NCI-H1105 treated with DMSO at 0.1 percent for 48 hours (cell line): Measurements from ENCODE around the gene PDSS2.
A peak's percentile ranks its signal among the peaks of the same experiment; 100 is the strongest.
"Not testable (repeated sequence)": the region's sequence is repeated elsewhere in the genome, so short reads cannot be mapped to it uniquely, and the experiment has no call there.

ENCODE experiments used
- DNase-seq: peaks from one replicate; lab custom pipeline; 2025; lab: John Stamatoyannopoulos, UW

The PDSS2 gene, protein sequence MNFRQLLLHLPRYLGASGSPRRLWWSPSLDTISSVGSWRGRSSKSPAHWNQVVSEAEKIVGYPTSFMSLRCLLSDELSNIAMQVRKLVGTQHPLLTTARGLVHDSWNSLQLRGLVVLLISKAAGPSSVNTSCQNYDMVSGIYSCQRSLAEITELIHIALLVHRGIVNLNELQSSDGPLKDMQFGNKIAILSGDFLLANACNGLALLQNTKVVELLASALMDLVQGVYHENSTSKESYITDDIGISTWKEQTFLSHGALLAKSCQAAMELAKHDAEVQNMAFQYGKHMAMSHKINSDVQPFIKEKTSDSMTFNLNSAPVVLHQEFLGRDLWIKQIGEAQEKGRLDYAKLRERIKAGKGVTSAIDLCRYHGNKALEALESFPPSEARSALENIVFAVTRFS

DNA sequence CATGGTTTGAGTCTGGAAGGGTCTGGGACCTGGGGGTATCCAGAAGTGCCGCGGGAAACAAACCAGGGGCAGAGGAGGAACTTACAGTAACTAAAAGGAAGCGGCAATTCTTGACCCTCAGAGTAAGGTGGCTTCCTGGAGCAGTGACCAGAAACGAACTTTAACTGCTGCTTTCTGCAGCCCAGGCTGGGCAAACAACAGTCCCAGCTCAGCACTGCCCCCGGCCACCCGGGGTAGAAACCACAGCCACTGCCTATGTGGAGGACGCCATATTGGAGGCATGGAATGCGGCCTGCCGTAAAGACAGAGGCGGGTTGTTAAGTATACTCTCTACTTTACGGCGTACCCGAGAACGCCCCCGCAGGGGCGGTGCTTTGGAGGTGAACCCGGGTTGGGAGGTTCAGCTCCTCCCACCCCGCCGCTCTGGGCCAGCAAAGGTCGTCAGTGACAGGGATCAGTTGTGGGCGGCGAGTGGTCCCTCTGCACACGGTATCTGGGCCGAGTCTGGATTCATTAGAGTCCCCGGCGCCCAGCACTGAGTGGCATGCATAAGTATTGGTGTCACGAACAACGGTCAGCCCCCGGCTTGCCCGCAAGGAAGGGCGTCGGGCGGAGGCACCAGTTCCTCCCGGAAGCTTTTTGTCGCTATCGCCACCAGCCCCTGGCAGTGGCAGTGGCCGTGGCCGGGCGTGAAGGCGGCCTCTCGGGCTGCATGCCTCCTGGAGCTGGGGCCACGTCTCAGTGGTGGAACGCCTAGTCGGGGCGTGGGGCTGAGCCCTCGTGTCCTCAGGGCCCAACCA, at the start of gene PDSS2:
Gene PDSS2 (minus strand): TSS at position 282 of the 800 bp plus-strand sequence. CDS start 279 bp downstream, at position 3.
- peak; percentile 96 for DNase-seq

DNA sequence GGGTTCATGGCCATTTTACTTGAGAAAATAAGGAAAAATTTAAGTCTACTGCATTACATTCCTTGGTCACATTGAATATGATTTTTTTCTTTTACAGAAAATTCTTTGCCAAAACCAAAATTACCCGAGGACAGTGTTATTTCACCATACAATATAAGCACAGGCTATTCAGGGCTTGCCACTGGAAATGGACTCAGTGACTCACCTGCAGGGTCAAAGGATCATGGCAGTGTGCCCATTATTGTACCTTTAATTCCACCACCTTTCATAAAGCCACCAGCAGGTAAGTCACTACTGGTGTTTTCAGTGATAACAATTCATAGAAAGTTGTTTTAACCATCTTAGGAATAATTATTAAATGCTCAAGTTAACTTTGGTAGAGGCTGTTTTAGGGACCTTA, 46.8 kb upstream of the PDSS2 start:
- no peak for DNase-seq

DNA sequence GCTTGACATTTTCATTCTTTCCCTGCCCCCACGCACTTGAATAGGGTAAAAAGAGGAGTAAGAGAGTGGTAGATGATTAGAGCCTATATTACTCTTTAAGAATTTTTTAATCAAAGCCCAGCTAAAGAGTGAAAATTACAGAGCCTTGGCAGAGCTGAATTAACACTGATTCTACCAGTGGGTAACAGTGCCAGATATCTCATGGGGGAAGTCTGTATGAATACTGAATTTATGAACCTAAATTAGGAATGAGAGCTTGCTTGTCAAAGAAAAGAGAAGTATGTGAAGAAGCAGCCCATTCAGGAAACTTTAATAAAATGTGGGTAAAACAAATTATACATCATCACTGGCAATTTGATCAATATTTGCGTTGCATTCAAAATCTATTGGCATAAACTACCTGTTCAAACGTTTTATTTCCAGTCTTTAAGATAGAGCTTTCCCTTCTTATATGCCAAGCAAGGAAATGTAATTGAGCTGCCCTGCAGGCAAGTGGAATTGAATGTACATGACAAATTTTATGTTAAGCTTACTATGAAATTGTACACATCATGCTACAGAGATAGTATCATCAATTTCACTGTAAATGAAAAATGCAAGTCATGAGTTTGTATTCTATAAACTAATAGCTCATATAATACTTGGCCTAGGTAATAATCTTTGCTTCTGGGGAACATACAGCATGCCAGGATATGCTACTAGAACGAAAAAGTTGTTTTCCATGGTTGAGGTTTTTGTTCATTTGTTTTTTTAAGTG, 45.1 kb upstream of the PDSS2 start:
- no peak for DNase-seq

DNA sequence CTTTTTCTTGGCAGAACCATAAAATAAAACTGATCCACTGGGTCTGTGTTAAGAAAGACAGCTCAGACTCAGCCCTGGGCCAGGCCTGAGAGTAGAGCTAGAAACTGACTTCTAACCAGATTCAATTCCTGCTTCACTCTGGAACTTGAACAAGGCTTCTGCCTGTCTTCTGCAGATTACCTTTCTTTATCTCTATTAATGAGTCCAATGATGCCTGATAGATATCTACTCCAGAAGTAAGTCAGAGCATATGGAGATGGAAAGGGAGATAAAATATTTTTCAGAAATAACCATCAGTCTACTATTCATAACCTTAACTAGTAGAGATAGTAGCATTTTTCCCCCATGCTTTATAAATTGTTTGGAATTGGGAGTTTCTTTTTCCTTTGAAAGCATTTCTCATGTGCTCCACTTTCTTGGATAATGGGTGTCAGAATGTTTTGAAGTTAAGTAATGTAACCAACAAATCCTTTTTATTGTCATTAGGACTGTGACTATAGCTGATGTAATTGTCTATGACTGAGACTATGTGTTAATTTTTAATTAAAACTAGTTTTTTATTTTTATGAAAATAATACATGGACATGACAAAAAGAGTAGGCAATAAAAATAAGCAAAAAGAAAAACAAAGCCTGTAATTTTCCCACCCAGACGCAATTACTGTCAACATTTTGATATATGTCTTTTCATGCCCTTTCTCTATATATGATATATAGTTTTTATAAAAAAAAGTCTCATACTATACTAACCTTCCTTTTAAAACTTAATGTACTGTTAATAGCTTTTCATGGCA, 37.7 kb upstream of the PDSS2 start:
- no peak for DNase-seq

DNA sequence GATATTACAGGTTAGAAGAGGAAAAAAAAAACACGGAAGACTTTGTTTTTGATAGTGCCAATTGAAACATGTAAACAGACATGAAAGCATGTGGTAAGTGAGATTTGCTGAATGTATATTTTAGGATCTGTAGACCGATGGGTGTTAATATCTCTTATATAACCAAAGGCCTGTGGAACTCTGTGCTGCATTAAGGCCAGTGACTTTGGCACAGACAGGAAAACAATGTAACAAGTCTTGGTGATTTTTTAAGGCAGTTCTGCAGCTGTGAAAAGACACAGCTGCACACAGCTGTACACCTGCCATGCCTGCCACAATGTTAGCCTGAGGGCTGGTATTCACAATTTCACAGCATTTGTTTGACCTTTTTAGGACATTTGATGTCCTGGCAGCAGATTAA, 36.6 kb upstream of the PDSS2 start:
- DNase-seq: no peak

DNA sequence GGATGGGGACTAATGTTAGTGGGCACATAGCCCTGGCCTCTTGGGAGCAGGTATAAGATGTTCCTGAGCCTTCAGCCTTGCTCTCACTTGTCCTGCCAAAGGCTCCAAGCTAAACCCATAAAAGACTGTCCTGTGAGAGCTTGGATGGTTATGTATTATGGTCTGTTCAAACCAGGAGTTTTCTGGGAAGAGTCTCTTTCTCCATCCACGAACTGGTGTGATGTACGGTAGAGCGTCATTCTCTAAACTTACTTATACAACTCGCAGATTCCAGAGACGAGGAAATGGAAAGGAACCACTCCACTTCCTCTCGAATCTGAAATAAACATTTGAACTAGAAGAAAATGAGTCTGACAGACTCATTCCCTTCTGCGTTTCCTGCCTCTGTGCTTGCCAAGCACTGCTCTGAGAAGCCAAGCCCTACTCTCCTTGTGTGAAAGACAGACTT, 35.9 kb upstream of the PDSS2 start:
- DNase-seq: no peak

DNA sequence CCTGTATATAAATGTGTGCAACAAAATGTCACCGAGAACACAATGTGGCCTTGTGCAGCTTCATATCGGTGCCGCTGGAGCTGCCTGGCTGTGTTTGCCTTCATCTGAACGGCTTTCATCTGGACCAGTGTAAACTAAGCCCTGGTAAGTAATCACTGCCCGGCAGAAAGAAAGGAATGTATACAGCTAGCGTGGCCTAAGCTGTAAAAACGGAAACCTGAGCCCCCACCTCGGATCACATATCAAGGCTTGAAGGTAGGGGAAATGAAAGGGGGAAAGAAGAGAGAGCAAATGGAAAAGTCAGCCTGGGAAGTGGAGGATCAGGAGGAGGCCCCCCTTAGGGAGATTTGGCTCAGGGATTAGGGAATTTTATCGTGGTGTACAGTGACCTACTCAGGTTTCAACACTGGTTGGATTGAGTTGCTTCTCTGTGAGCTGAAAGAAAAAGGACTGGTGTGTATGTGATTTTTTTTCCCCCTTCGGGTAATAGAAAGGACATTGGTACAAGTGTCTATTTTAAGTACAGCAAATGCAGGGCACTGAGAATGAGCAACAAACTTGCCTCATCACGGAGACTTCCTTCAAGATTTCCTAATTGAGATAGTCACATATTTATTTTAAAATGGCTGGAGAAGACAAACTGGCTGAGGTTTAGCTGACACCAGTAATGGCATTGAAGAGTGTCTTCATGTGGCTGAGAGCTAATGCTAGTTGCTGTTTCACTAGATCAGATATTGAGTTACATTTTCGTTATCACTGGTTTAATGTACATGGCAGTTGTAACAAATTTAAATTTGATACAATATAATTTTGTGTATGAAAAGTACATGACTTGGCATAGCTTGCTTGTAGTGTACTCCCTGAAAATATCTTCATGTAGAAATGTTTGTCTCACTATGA, 34.0 kb upstream of the PDSS2 start:
- DNase-seq: peak; percentile 72

DNA sequence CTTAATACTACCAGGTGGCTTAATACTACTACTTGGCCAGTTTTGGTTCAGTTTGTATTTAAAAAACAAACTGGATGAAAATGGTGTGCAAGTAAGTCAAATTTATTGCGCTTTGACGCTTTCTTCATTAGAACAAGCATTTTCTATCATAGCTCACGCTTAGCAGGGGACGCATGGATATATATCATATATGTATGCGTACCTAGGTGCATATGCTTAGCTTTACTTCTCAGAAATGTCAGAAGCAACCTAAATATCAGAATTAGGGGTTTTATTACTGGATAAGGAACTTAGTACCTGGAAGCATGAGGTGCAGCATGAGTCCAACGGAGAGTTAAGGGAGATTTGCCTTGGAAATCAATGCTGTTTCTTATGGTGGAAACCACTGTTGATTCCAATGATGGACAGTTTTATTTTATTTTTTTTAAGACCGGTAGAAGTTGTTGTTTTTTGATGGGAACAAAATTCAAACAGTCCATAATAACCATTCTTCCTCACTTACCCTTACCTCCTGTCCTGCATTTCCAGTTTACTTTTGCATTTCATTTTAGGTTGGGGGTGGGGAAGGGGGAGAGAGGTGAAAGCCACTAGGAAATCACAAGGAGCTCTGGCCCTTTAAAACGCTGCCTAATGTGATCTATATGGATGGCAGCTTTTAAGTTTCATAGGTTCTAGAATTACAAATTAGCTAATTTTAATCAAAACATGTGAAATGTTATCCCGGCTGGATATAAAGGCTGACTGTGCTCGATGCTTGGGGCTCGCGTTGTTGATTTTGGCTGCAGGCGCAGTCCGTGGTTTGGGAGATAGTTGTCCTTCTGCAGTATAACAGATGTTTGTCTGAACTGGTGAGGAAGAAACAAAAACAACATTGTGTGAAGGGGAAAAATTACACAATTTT, 32.6 kb upstream of the PDSS2 start:
- DNase-seq: peak; percentile 37

DNA sequence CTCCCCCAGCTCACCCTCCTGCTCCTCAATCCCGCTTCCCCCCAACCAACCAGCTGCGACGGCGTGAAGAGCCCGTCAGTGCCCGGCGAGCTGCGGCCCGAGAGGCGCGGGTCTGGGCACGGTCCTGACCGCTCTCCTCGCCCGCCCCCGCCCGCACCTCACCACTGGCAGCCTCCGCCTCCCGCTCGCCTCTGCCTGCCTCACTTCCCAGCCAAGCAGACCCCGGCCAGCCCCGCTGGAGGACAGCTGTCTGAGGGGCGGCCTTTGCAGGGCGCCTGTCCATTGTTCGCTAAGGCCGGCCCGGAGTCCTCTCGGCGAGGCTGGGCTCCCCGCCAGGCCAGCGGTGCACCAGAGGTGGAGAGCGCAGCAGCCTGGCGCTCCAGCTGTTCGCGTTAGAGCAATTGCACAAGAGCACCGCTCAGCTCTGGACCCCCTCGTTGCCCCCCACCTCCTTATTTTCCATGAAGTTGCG, 31.8 kb upstream of the PDSS2 start:
- peak; percentile 70 for DNase-seq

DNA sequence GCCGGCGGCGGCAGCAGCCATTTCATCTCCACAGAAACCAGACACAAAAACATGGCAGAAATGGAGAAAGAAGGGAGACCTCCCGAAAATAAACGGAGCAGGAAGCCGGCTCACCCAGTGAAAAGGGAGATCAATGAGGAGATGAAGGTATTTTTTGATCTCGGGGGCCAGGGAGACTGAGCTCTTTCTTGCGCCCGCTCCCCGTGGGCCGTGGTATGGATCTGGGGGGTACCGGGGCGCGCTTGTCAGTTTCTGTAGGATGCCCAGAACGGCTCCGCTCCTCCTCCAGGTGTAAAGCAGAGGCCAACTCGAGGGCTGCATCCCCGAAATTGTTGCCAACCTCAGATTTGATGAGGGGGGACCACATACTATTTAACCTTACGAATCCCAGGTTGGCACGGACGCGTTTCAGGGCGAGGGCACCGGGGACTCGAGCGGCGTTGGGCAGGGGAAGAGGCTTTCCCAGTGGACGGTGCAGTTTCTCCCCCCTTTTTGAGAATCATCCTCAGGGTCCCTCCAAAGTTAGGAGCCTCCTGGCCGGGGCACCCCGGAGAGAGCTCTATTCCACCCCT, 31.3 kb upstream of the PDSS2 start:
- DNase-seq: no peak

DNA sequence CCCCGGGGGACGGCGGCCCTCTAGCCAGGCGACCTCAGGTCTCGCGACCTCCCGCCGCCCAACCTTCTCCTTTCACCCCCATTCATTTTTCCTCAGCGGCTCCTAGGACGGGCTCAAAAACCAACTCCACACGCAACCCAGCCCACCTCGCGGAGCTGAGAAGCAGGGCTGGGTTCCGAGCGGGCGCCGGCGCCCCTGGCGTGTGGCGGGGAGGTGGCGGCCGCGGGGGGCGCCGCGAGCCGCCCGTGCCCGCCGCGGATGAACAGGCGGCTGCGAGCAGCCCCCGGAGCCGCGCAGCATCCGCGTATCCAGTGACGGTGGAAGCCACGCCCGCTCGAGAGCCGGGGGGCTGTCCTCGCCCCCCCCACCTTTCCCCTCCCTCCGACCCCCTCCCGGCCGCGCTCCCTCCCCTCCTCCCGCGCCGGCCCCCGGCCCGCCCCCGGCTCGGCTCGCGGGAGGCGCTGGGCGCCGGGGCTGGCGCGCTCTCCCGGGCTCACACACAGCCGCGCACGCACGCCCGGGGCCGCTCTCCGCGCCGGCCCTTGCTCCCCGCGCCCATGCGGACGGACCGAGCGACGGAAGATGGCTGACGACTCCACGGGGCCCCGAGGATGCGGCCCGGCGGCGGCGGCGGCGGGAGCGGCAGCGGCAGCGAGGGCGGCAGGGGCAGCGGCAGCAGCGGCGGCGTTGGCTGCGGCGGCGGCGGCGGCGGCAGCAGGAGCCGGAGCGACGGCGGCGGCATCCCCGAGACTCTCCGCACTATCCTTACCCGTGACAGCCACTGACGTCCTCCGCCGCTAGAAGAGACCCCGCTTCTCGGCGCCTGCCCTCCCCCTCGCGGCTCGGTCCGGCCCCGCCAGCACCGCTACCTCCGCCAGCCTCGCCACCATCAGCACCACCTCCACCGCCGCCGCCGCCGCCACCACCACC, 30.5 kb upstream of the PDSS2 start, which contains the start of gene SOBP:
Gene SOBP (plus strand): TSS at position 482 of the 930 bp plus-strand sequence. CDS start 500 bp downstream, outside the sequence.
- peak; percentile 73 for DNase-seq

DNA sequence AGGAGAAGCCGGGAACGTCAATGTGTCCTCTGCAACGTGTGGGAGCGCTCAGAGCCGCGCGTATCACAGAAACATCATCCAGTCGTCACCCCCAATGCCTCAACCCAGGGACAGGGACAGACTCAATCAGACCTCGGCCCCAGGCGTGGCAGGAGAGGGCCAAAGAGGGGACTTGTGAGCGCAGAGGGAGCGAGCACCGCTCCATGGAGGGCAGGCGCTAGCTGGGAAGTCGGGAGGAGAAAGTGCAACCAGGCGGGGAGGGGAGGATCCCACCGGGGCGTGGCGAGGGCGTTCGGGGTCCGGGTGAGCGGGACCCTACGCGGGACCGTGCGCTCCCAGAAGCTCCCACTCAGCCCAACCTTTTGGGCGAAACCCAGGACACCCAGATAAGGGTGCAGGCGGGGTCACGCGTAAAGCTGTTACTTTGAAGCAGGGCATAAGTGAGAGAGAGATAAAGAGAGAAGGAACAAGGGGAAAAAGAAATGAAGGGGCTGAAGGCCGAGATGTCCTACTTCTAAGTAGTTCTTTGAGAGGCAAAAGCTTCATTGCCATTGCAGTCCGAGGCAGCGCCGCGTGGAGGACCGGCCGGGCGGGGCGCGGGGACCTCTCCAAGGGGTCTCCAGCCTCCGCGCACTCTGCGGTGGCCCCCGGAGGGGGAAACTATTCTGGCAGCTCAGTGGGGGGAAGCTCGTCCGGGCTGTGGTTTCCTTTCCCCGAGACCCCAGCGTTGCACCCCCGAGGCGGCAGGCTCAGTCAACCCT, 29.7 kb upstream of the PDSS2 start:
- peak; percentile 65 for DNase-seq

DNA sequence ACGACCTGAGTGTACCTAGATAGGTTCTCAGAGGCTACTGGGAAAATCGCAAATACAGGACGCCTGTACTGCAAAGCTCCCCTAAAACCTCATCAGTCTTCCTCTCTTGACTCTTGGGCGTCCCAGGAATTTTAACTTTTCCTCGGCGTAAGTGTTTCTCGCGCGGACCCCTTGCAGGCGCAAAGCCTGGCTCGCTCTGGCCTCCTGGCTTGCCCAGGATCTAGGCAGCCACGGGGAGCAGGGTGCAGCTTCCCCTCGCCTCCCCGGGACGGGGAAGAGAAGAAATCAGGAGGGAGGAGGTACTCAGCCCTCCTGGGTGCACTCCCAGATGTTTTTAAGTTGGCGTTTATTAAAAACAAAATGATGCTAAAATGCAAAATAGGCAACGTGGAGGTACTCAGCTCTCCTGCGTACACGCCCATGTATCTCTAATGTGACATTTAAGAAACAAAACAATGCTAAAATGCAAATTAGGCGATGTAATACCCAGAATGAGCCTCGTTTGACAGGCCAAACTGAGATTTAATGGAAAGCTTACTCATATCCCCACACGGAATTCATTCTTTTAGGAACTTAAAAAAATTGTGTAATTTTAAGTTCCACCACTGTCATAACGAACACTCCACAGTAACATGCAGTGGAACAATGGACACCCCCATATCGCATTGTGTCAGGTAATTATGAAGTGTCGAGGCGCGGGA, 29.0 kb upstream of the PDSS2 start:
- DNase-seq: no peak

DNA sequence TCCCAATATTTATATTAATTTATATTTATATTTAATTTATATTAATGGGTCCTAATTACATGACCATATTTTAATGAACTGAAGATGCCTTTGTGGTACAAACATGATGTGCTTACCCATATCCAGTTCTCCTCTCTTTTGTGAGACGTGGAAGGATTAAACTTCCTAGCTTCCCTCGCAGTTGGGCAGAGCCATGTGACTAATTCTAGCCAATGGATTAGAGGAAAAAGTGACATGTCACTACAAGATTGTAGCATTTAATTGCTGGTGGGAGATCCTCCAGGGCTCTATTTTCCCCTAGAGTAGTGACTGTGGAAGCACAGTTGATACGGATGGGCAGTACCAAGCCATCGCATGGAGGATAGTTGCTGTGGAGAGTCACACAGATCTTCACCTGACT, 25.8 kb upstream of the PDSS2 start:
- DNase-seq: no peak

DNA sequence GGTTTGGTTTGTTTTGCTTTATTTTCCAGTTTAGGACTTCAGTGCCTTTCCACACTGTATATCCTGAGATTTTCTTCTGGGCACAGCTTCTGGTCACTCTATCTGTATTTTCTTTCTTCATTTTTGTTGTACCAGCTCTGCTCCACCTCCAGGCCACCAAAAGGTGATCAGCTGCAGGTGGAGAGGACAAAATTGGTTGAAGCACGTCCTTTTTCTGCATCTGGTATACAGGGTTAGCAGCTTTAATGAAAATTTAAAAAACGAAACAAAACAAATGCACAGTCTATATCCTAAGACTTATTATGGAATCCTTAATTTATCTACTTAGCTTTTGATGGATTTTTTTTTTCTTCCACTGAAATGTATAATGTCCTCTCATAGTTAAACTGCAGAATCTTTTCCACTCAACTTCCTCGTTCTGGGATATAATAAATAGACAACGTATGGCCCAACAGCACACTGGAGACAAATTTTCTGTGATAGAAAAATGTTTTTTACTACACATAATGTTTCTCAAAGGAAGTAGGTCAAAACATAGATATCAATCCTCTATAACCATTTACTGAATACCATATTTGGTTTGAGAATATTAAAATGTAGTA, 19.8 kb upstream of the PDSS2 start:
- DNase-seq: no peak

DNA sequence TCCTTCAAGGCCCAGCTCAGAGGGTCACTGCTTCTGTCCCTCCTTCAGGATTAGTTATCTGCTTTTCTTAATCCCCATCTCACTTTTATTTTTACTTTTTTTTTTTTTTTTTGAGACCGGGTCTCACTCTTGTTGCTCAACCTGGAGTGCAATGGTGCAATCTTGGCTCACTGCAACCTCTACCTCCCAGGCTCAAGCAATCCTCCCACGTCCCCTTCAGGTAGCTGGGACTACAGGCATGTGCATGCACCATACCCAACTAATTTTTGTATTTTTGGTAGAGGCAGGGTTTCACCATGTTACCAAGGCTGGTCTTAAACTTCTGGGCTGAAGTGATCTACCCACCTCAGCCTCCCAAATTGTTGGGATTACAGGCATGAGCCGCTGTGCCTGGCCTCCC, 16.5 kb upstream of the PDSS2 start:
- not testable (repeated sequence) for DNase-seq
